B cell (primary cell): Measurements from ENCODE around the gene DDR1. TPM values are rescaled to one million over a fixed set of nuclear protein-coding genes. Genes with fewer than 3 reads are reported as not detected.
"Not testable (repeated sequence)": the region's sequence is repeated elsewhere in the genome, so short reads cannot be mapped to it uniquely, and the experiment has no call there.

Experiments used
- ATAC-seq: fragments of 200-7000 bp; cut with Tn5 transposase; one replicate; pipeline ENCODE4 v1.10.0; 2021; ENCODE audit warnings: low read depth, mild to moderate bottlenecking, moderate number of reproducible peaks, moderate library complexity
- CTCF ChIA-PET: fragments of 350-600 bp; sonication (Branson Sonifier 250); formaldehyde crosslinking; loops from one replicate; lab custom pipeline; 2021; ENCODE audit warnings: antibody characterized with exemption, inconsistent platforms; lab: Charles Lee
- POLR2A ChIA-PET: fragments of 350-600 bp; sonication (Branson Sonifier 250); formaldehyde crosslinking; loops from one replicate; lab custom pipeline; 2021; ENCODE audit warnings: antibody characterized with exemption; lab: Charles Lee
- DNase-seq: peaks from one replicate; pipeline ENCODE4 v3.0.0; 2013
- H2AFZ ChIP-seq: 2 replicates; pipeline ENCODE4 v1.6.1; 2012; ENCODE audit warnings: mild to moderate bottlenecking, low read depth, low read length; ENCODE audit not compliant: insufficient read depth, poor library complexity, severe bottlenecking
- H3K27ac ChIP-seq, 2 donors: 1 replicate in 1 of 2; 2 replicates in 1 of 2; pipeline ENCODE4 v1.5.1; 2012 to 2013; ENCODE audit warnings: low read length in 2 of 2, mild to moderate bottlenecking in 2 of 2, moderate library complexity in 1 of 2
- H3K27me3 ChIP-seq, 4 experiments: fragments of 200-600 bp in 1 of 4; sonication (generic) in 1 of 4; replicated peaks in 1 of 4; 1 replicate in 2 of 4; 2 replicates in 2 of 4; pipeline versions ENCODE4 v1.6.1 to v1.7.0; 2013 to 2016; ENCODE audit warnings: low read length in 3 of 4, mild to moderate bottlenecking in 2 of 4, mixed read lengths in 1 of 4, moderate library complexity in 1 of 4; ENCODE audit not compliant: insufficient read depth in 4 of 4, control insufficient read depth in 3 of 4; ENCODE audit errors: control extremely low read depth in 1 of 4
- H3K36me3 ChIP-seq, 2 experiments: replicated peaks in 1 of 2; 1 replicate in 1 of 2; 2 replicates in 1 of 2; pipeline versions ENCODE4 v1.6.1 to v1.7.1; 2013; ENCODE audit warnings: low read length in 1 of 2; ENCODE audit not compliant: insufficient read depth in 2 of 2, control insufficient read depth in 1 of 2; ENCODE audit errors: control extremely low read depth in 1 of 2, extremely low read depth in 1 of 2
- H3K4me1 ChIP-seq, 2 donors: fragments of 200-600 bp in 1 of 2; sonication (generic) in 1 of 2; 1 replicate in 1 of 2; 2 replicates in 1 of 2; pipeline versions ENCODE4 v1.5.1 to v1.6.1; 2013 to 2017; ENCODE audit warnings: low read length in 2 of 2; ENCODE audit not compliant: control insufficient read depth in 2 of 2, insufficient read depth in 2 of 2
- H3K4me2 ChIP-seq: replicated peaks from 2 replicates; pipeline ENCODE3; 2012; ENCODE audit warnings: mild to moderate bottlenecking, low read depth, low read length; ENCODE audit not compliant: poor library complexity, severe bottlenecking
- H3K4me3 ChIP-seq, 5 experiments: fragments of 200-600 bp in 1 of 5; sonication (generic) in 1 of 5; 1 replicate in 3 of 5; 2 replicates in 2 of 5; pipeline versions ENCODE4 v1.5.1 to v1.7.0; 2011 to 2016; ENCODE audit warnings: low read length in 4 of 5, mild to moderate bottlenecking in 4 of 5, low read depth in 2 of 5, control low read depth in 1 of 5, moderate library complexity in 1 of 5; ENCODE audit not compliant: insufficient read depth in 1 of 5; ENCODE audit errors: control extremely low read depth in 1 of 5, extremely low read depth in 1 of 5
- H3K79me2 ChIP-seq: fragments of 200-600 bp; sonication (generic); one replicate; pipeline ENCODE4 v1.6.0; 2016; ENCODE audit warnings: low read length; ENCODE audit not compliant: control insufficient read depth, insufficient read depth
- H3K9ac ChIP-seq: fragments of 200-600 bp; sonication (generic); 2 replicates; pipeline ENCODE4 v1.6.1; 2017; ENCODE audit warnings: mild to moderate bottlenecking, low read length, moderate library complexity
- H3K9me3 ChIP-seq, 3 donors: one replicate each; pipeline versions ENCODE4 v1.6.1 to v1.7.1; 2013; ENCODE audit warnings: low read length in 2 of 3; ENCODE audit not compliant: control insufficient read depth in 2 of 3, insufficient read depth in 1 of 3; ENCODE audit errors: control extremely low read depth in 1 of 3
- H4K20me1 ChIP-seq: 2 replicates; pipeline ENCODE4 v1.6.0; 2012; ENCODE audit warnings: mild to moderate bottlenecking, low read length; ENCODE audit not compliant: insufficient read depth, control insufficient read depth, poor library complexity, severe bottlenecking
- H3K27ac Mint-ChIP-seq: one replicate; pipeline ENCODE4 v1.8.0; 2021; ENCODE audit warnings: mixed read lengths
- H3K27me3 Mint-ChIP-seq: one replicate; pipeline ENCODE4 v1.8.0; 2021; ENCODE audit warnings: mixed read lengths
- H3K4me1 Mint-ChIP-seq: one replicate; pipeline ENCODE4 v1.8.0; 2021; ENCODE audit warnings: mixed read lengths
- H3K4me3 Mint-ChIP-seq: one replicate; pipeline ENCODE4 v1.8.0; 2021; ENCODE audit warnings: mixed read lengths
- H3K9me3 Mint-ChIP-seq: one replicate; pipeline ENCODE4 v1.8.0; 2022; ENCODE audit warnings: mixed read lengths; ENCODE audit not compliant: insufficient read depth
- CTCF ChIP-seq: fragments of 200-600 bp; IDR thresholded peaks from one replicate; pipeline ENCODE4 v1.8.0; 2022; ENCODE audit warnings: antibody characterized with exemption, mild to moderate bottlenecking
- EZH2 ChIP-seq: IDR thresholded peaks from 2 replicates; pipeline ENCODE4 v1.6.1; 2012; ENCODE audit warnings: borderline replicate concordance, low read depth, mild to moderate bottlenecking, moderate library complexity, low read length; ENCODE audit not compliant: insufficient read depth, poor library complexity, severe bottlenecking
- WGBS: methylation state at CpG from one replicate; pipeline ENCODE4 v1.1.5; 2013; ENCODE audit warnings: missing lambda C conversion rate; ENCODE audit not compliant: insufficient coverage; 5-methylcytosine and 5-hydroxymethylcytosine counted together
- intact Hi-C: fragments of 100-400 bp; cut with micrococcal nuclease; formaldehyde crosslinking; loops from one replicate; pipeline ENCODE4 v1.10.0; 2022
- polyA plus RNA-seq: library from polyadenylated mRNA; depleted of rRNA; stranded (reverse); fragments of >200 nt; gene quantifications from 2 replicates; pipeline ENCODE4 v1.2.3, GENCODE V29; 2012
- total RNA-seq, 2 donors: library from RNA; stranded (reverse); fragments of 120-200 nt in 1 of 2; gene quantifications; 1 replicate in 1 of 2; 2 replicates in 1 of 2; pipeline versions ENCODE4 v1.2.3 to v1.2.4, GENCODE V29; 2013 to 2022

Gene DDR1
- total and polyA plus RNA-seq, 2 donors (not counting 1 experiment from before 2014, with no cell fraction given): 28.8 to 61.7 TPM

GRCh38 chr6:30926644-30927043 lies 42.3 kb downstream of the DDR1 start:
- peaks cover 6% of the 10 kb centered on the region for H3K9me3 Mint-ChIP-seq
- no peak overlapping the region for H3K9ac ChIP-seq
- TF ChIP-seq EZH2 (no peak), CTCF (no peak)
- no peak overlapping the region for H2AFZ ChIP-seq
- H4K20me1 ChIP-seq: no peaks in the 10 kb centered on the region
- H3K27me3 ChIP-seq: no peaks in the 10 kb centered on the region
- no peak overlapping the region for H3K27ac ChIP-seq
- ATAC-seq: no peak
- ChIA-PET CTCF (no interaction called here), POLR2A (no interaction called here)
- peaks cover 0 to 11% (median 6%) of the 10 kb centered on the region in 3 donors for H3K9me3 ChIP-seq
- H3K4me1 Mint-ChIP-seq: no peaks in the 10 kb centered on the region
- no peaks in the 10 kb centered on the region for H3K4me1 ChIP-seq
- intact Hi-C loops: no loop called here
- no peak overlapping the region for H3K4me3 ChIP-seq
- H3K4me3 Mint-ChIP-seq: no peak overlapping the region
- no peak overlapping the region for H3K27ac Mint-ChIP-seq
- H3K4me2 ChIP-seq: no peak overlapping the region
- no peaks in the 10 kb centered on the region for H3K27me3 Mint-ChIP-seq
- no peaks in the 10 kb centered on the region for H3K79me2 ChIP-seq
- H3K36me3 ChIP-seq: peaks cover 2 to 36% of the 10 kb centered on the region in 2 experiments
- WGBS: 100% methylated on average over 2 of the region's 4 CpGs
- DNase-seq: no peak

- WGBS: 100% methylated on average over 1 of the region's 3 CpGs
- H3K4me3 Mint-ChIP-seq, intact Hi-C loops, H3K27ac Mint-ChIP-seq, H3K27me3 ChIP-seq, H3K27me3 Mint-ChIP-seq, CTCF ChIA-PET, H4K20me1 ChIP-seq, ATAC-seq, H2AFZ ChIP-seq, H3K79me2 ChIP-seq, H3K27ac ChIP-seq, H3K4me1 ChIP-seq, DNase-seq, H3K9me3 Mint-ChIP-seq, H3K4me3 ChIP-seq, H3K4me1 Mint-ChIP-seq, H3K9ac ChIP-seq, H3K4me2 ChIP-seq: not testable (repeated sequence)
- POLR2A ChIA-PET: interaction anchor here (0.7 kb wide), 1 partner anchor 413 kb away, joined by 12 read pairs; no protein-coding TSS in a partner anchor
- peaks cover 0 to 11% (median 6%) of the 10 kb centered on the region in 3 donors for H3K9me3 ChIP-seq
- peaks cover 2 to 32% of the 10 kb centered on the region in 2 experiments for H3K36me3 ChIP-seq
These were observed 42.8 kb downstream of the DDR1 start for GRCh38 chr6:30927080-30927479.
